ENCODE measurements around the gene CCDC167. TPM values are rescaled to one million over a fixed set of nuclear protein-coding genes. Genes with fewer than 3 reads are reported as not detected.
A peak's percentile ranks its signal among the peaks of the same experiment; 100 is the strongest.

CCDC167 gene
- total and polyA plus RNA-seq, 2 of the 8 experiments (the other 6 are each of a cell fraction or from before 2014, with no cell fraction given) = 11.0 to 26.5 TPM

DNA sequence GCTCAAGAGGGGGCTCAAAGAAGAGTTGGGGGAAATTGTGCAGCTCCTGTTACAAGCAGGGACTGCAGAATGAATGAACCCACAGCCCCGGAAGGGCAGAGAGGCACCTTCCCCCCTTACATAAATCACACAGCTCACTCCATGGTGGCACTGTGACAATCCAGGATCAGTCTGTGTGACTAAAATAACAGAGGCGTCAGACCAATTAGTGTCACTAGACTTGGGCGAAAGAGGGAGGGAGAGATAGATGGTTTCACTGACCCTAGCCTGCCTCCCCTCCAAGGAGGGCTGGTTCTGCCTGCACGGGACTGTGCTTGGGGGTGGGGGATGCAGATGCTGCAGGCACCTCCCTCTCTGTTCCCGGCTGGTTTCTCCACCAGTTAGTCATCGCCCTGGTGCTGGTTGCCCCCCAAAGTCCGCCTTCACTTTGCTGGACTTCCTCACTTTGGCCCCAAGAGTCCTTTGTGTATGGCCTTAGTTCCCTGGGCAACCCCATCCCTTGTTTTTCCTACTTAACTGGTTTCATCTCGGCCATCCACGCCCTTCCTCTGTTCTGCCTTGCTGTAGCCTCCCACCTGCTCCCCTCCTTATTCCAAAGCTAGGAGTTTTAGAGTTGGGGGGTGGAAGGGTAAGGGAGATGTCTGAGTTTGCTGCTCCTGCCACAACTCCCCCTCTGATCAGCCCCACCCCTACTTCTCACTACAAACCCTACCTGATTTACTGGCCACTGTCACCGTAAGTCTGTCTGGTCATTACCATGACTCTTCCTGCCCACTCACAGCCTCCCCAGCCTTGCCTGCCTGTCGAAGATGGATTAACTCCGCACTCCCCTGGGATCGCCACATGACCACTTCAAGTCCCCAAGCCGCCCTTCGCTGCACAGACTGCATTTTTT lies 17.7 kb downstream of the CCDC167 start:
- Histone ChIP-seq H3K79me1 (ENCODE audit: low read depth, low read length) (no peaks in the 10 kb centered on the region), H4K91ac (replicated peaks; ENCODE audit: insufficient read length, low read length) (no peak overlapping the region), H3K27ac (ENCODE audit: low read depth, low read length) (no peak overlapping the region), H2AFZ (ENCODE audit: low read length) (no peak overlapping the region), H4K8ac (ENCODE audit: extremely low read depth, insufficient read depth, low read length) (no peak overlapping the region; the same call in 1 of the 2 replicates), H2AK5ac (ENCODE audit: low read depth, low read length) (no peak overlapping the region), H3K23ac (ENCODE audit: insufficient read length) (no peak overlapping the region), H3K23me2 (ENCODE audit: low read depth, low read length) (no peaks in the 10 kb centered on the region), H2BK120ac (replicated peaks; ENCODE audit: low read depth, low read length) (no peak overlapping the region), H3K4me2 (ENCODE audit: insufficient read depth in 1 of 2, low read depth in 2 of 2, low read length in 2 of 2) (no peak overlapping the region; a peak in 1 of 4 replicates), H3K9ac (replicated peaks in 1 of 4; ENCODE audit: extremely low read depth in 1 of 4, low read depth in 3 of 4, low read length in 3 of 4) (0 out of 7 replicates have a peak overlapping the region, but pooled peaks of 1 of the 4 experiments have one; percentile 10), H2BK20ac (ENCODE audit: low read length) (no peak overlapping the region; the same call in 1 of the 2 replicates), H3K79me2 (ENCODE audit: control insufficient read depth in 1 of 2, insufficient read depth in 2 of 2, low read length in 2 of 2) (no peaks in the 10 kb centered on the region), H3K36me3 (ENCODE audit: control insufficient read depth in 2 of 4, insufficient read depth in 4 of 4, low read length in 3 of 4) (peaks cover 2 to 14% (median 5%) of the 10 kb centered on the region in 4 experiments; a peak in 4 of 8 replicates), H3K56ac (replicated peaks; ENCODE audit: insufficient read length, low read depth, low read length) (no peak overlapping the region), H4K20me1 (replicated peaks in 1 of 2; ENCODE audit: control insufficient read depth in 1 of 2, insufficient read depth in 2 of 2, low read length in 2 of 2) (peaks cover 2 to 10% of the 10 kb centered on the region in 2 experiments), H3K18ac (ENCODE audit: extremely low read depth, low read length) (no peak overlapping the region; the same call in 1 of the 2 replicates), H2BK15ac (ENCODE audit: low read length) (no peak overlapping the region), H2BK5ac (ENCODE audit: low read depth, low read length) (no peak overlapping the region), H2BK12ac (ENCODE audit: low read depth, low read length) (no peak overlapping the region), H4K5ac (ENCODE audit: insufficient read length, low read depth, low read length) (no peak overlapping the region), H3K4ac (replicated peaks; ENCODE audit: insufficient read length, low read depth, low read length) (no peak overlapping the region), H3K27me3 (replicated peaks in 1 of 4; ENCODE audit: control insufficient read depth in 3 of 4, extremely low read depth in 1 of 4, insufficient read depth in 3 of 4, low read length in 3 of 4) (no peaks in the 10 kb centered on the region), H3K4me3 (ENCODE audit: extremely low read depth in 1 of 4, insufficient read depth in 2 of 4, low read depth in 3 of 4, low read length in 4 of 4) (no peak overlapping the region; a peak in 1 of 8 replicates), H3K4me1 (replicated peaks in 1 of 4; ENCODE audit: control insufficient read depth in 3 of 4, insufficient read depth in 4 of 4, low read length in 3 of 4) (peaks cover 0 to 15% (median 4%) of the 10 kb centered on the region in 4 experiments; a peak in 5 of 7 replicates), H3K9me3 (ENCODE audit: insufficient read depth in 2 of 2, low read depth in 1 of 2, low read length in 1 of 2) (no peaks in the 10 kb centered on the region), H3K14ac (ENCODE audit: insufficient read length) (no peak overlapping the region)
- DNase-seq (ENCODE audit: low read depth in 1 of 2, low spot score in 2 of 2) = no peak
- 81% methylated on average over 15 of the region's 15 CpGs; no CpG with 5 or more reads in 1 of the 2 experiments for WGBS, 2 experiments (ENCODE audit: extremely low coverage in 1 of 2, insufficient coverage in 1 of 2, insufficient read length in 1 of 2, insufficient replicate concordance in 2 of 2, low coverage in 1 of 2, low lambda C conversion rate in 2 of 2, missing lambda C conversion rate in 1 of 2)
- POLR2A ChIA-PET (ENCODE audit: partially characterized antibody) = interaction anchor here (1.0 to 4.0 kb wide), 4 partner anchors 10 to 48 kb away, joined by 3 to 16 read pairs (median 5); no protein-coding TSS in a partner anchor
- no peak for FAIRE-seq
- CTCF ChIA-PET (ENCODE audit: partially characterized antibody) = interaction anchor here (0.6 to 2.4 kb wide), 20 partner anchors 21 to 219 kb away, joined by 3 to 12 read pairs (median 4); no protein-coding TSS in a partner anchor
